ENCODE measurements around the gene CHAT.

GRCh38 chr10:49608166-49609005, 5.5 kb upstream of the CHAT start:
- TF ChIP-seq CTCF (IDR thresholded peaks at IDR 0.05; ENCODE audit: poor library complexity, severe bottlenecking) = no peak
- no peak for TF ChIP-seq MXI1 (conservative IDR thresholded peaks at IDR 0.05; ENCODE audit: poor library complexity, severe bottlenecking)
- TF ChIP-seq POLR2AphosphoS5 (IDR thresholded peaks at IDR 0.05) = no peak
- no peak for TF ChIP-seq EZH2 (IDR thresholded peaks at IDR 0.05; ENCODE audit: borderline replicate concordance, insufficient read depth, low read length, poor library complexity, severe bottlenecking)

Measured in neural cell (in vitro differentiated cells).